Skeletal muscle tissue (tissue), 4 donors: ENCODE data around the gene PAGE2. TPM values are rescaled to one million over a fixed set of nuclear protein-coding genes. Genes with fewer than 3 reads are reported as not detected.
"Not testable (repeated sequence)": the region's sequence is repeated elsewhere in the genome, so short reads cannot be mapped to it uniquely, and the experiment has no call there.

Experiments
- H3K27ac ChIP-seq: one replicate; pipeline ENCODE4 v1.7.0; 2013; ENCODE audit warnings: mild to moderate bottlenecking, low read depth, low read length, inconsistent platforms
- H3K27me3 ChIP-seq, 3 donors: one replicate each; pipeline ENCODE4 v1.7.0; 2013; ENCODE audit warnings: low read length in 3 of 3; ENCODE audit not compliant: control insufficient read depth in 3 of 3, insufficient read depth in 3 of 3
- H3K36me3 ChIP-seq, 3 donors: one replicate each; pipeline ENCODE4 v1.7.0; 2013; ENCODE audit warnings: low read length in 3 of 3; ENCODE audit not compliant: control insufficient read depth in 3 of 3, insufficient read depth in 3 of 3
- H3K4me1 ChIP-seq, 3 donors: one replicate each; pipeline ENCODE4 v1.7.0; 2013; ENCODE audit warnings: low read length in 3 of 3, mild to moderate bottlenecking in 3 of 3; ENCODE audit not compliant: control insufficient read depth in 3 of 3, insufficient read depth in 3 of 3
- H3K4me3 ChIP-seq, 3 donors: one replicate each; pipeline ENCODE4 v1.7.0; 2013; ENCODE audit warnings: low read length in 3 of 3
- H3K9ac ChIP-seq, 3 donors: one replicate each; pipeline ENCODE4 v1.7.0; 2013; ENCODE audit warnings: low read length in 3 of 3, mild to moderate bottlenecking in 3 of 3, moderate library complexity in 2 of 3, low read depth in 1 of 3
- H3K9me3 ChIP-seq, 3 donors: one replicate each; pipeline ENCODE4 v1.7.0; 2013; ENCODE audit warnings: low read length in 3 of 3; ENCODE audit not compliant: control insufficient read depth in 3 of 3
- total RNA-seq: library from RNA; depleted of rRNA; stranded (reverse); fragments of >200 nt; gene quantifications from one replicate; pipeline ENCODE4 v1.2.3, GENCODE V29; 2014
- donor health status: Osteomylitis.

PAGE2 gene
- total RNA-seq, 1 donor from 2014 or later, result not detected

GRCh38 chrX:55098691-55099090 is 9.9 kb downstream of the PAGE2 start:
- Histone ChIP-seq H3K4me3 (no peak overlapping the region), H3K36me3 (no peaks in the 10 kb centered on the region), H3K9ac (no peak overlapping the region), H3K27me3 (no peaks in the 10 kb centered on the region), H3K4me1 (no peaks in the 10 kb centered on the region), H3K9me3 (no peaks in the 10 kb centered on the region), H3K27ac (no peak overlapping the region)

GRCh38 chrX:55099162-55099561 is 10.3 kb downstream of the PAGE2 start:
- Histone ChIP-seq H3K36me3 (no peaks in the 10 kb centered on the region), H3K9ac (no peak overlapping the region), H3K27ac (no peak overlapping the region), H3K9me3 (no peaks in the 10 kb centered on the region), H3K4me3 (no peak overlapping the region), H3K27me3 (no peaks in the 10 kb centered on the region), H3K4me1 (no peaks in the 10 kb centered on the region)

- no peak overlapping the region for H3K4me3 ChIP-seq
- no peaks in the 10 kb centered on the region for H3K9me3 ChIP-seq
- no peak overlapping the region for H3K27ac ChIP-seq
- no peak overlapping the region for H3K9ac ChIP-seq
- H3K27me3 ChIP-seq, result no peaks in the 10 kb centered on the region
- no peaks in the 10 kb centered on the region for H3K36me3 ChIP-seq
- no peaks in the 10 kb centered on the region for H3K4me1 ChIP-seq
Measured at GRCh38 chrX:55102754-55103153, 13.9 kb downstream of the PAGE2 start.

GRCh38 chrX:55107262-55107661 is 18.4 kb downstream of the PAGE2 start:
- no peak overlapping the region for H3K27ac ChIP-seq
- no peak overlapping the region for H3K4me3 ChIP-seq
- H3K4me1 ChIP-seq, result no peaks in the 10 kb centered on the region
- H3K9me3 ChIP-seq, result no peaks in the 10 kb centered on the region
- H3K36me3 ChIP-seq, result no peaks in the 10 kb centered on the region
- no peaks in the 10 kb centered on the region for H3K27me3 ChIP-seq
- no peak overlapping the region for H3K9ac ChIP-seq

- Histone ChIP-seq H3K9me3 (no peaks in the 10 kb centered on the region), H3K27ac (no peak overlapping the region), H3K4me1 (no peaks in the 10 kb centered on the region), H3K27me3 (no peaks in the 10 kb centered on the region), H3K4me3 (no peak overlapping the region), H3K36me3 (no peaks in the 10 kb centered on the region), H3K9ac (no peak overlapping the region)
Measured at GRCh38 chrX:55107911-55108310, 19.1 kb downstream of the PAGE2 start.

GRCh38 chrX:55109306-55109705 is 20.5 kb downstream of the PAGE2 start:
- H3K27me3 ChIP-seq, result no peaks in the 10 kb centered on the region
- H3K9me3 ChIP-seq, result no peaks in the 10 kb centered on the region
- H3K36me3 ChIP-seq, result no peaks in the 10 kb centered on the region
- no peak overlapping the region for H3K9ac ChIP-seq
- H3K27ac ChIP-seq, result no peak overlapping the region
- no peaks in the 10 kb centered on the region for H3K4me1 ChIP-seq
- no peak overlapping the region for H3K4me3 ChIP-seq

GRCh38 chrX:55111578-55112254 is 22.9 kb downstream of the PAGE2 start:
- Histone ChIP-seq H3K9ac (no peak overlapping the region), H3K4me1 (no peaks in the 10 kb centered on the region), H3K36me3 (no peaks in the 10 kb centered on the region), H3K9me3 (no peaks in the 10 kb centered on the region), H3K27ac (no peak overlapping the region), H3K4me3 (no peak overlapping the region), H3K27me3 (no peaks in the 10 kb centered on the region)

- H3K9ac ChIP-seq, H3K36me3 ChIP-seq, H3K27ac ChIP-seq, H3K4me1 ChIP-seq, H3K4me3 ChIP-seq, H3K9me3 ChIP-seq: not testable (repeated sequence)
- H3K27me3 ChIP-seq, result peaks cover 0 to 12% (median 0%) of the 10 kb centered on the region in 3 donors
Measured at GRCh38 chrX:55116589-55116988, 27.8 kb downstream of the PAGE2 start.

- H3K27me3 ChIP-seq, result peaks cover 0 to 12% (median 0%) of the 10 kb centered on the region in 3 donors
Measured at GRCh38 chrX:55118574-55118973, 29.8 kb downstream of the PAGE2 start.

GRCh38 chrX:55119271-55119670 is 30.5 kb downstream of the PAGE2 start:
- H3K9me3 ChIP-seq, result no peaks in the 10 kb centered on the region
- H3K4me1 ChIP-seq, result no peaks in the 10 kb centered on the region
- H3K36me3 ChIP-seq, result no peaks in the 10 kb centered on the region
- H3K4me3 ChIP-seq, result no peak overlapping the region
- H3K27ac ChIP-seq, result no peak overlapping the region
- no peak overlapping the region for H3K9ac ChIP-seq
- H3K27me3 ChIP-seq, result peaks cover 0 to 16% (median 0%) of the 10 kb centered on the region in 3 donors

More at GRCh38 chrX:55118574-55118973, 29.8 kb downstream of the PAGE2 start:
- H3K27ac ChIP-seq, result no peak overlapping the region
- H3K36me3 ChIP-seq, result no peaks in the 10 kb centered on the region
- no peaks in the 10 kb centered on the region for H3K4me1 ChIP-seq
- H3K9ac ChIP-seq, result no peak overlapping the region
- H3K4me3 ChIP-seq, result no peak overlapping the region
- H3K9me3 ChIP-seq, result no peaks in the 10 kb centered on the region
